Measurements from ENCODE around the gene FSD1.

The FSD1 gene

DNA sequence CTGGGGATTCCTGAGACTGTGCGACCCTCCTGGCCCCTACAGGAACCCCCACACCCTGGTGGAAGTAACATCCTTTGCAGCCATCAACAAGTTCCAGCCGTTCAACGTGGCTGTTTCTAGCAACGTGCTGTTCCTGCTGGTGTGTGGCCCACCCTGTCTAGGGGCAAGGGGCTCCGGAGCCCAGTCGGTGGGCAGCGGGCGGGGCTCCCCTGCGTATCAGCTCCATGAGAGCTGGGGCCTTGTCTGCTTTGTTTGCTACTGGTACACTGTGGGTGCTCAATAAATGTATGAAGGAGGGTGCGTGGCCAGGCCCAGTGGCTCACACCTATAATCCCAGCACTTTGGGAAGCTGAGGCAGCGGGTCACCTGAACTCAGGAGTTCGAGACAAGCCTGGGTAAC lies 49.9 kb downstream of the FSD1 start:
- Histone ChIP-seq H3K9ac (ENCODE audit: low read length) (no peak overlapping the region), H4K20me1 (ENCODE audit: insufficient read depth, low read length) (no peaks in the 10 kb centered on the region), H3K4me3 (ENCODE audit: low read depth, low read length, poor library complexity, severe bottlenecking) (no peak overlapping the region), H3K4me2 (ENCODE audit: low read length) (no peak overlapping the region), H3K9me3 (ENCODE audit: low read length) (no peaks in the 10 kb centered on the region), H2AFZ (ENCODE audit: low read length) (no peak overlapping the region), H3K4me1 (ENCODE audit: insufficient read depth, low read length, severe bottlenecking) (no peaks in the 10 kb centered on the region), H3K36me3 (ENCODE audit: insufficient read depth, low read length) (peaks cover 9% of the 10 kb centered on the region), H3K27ac (ENCODE audit: low read depth, low read length, poor library complexity, severe bottlenecking) (no peak overlapping the region), H3K9me2 (ENCODE audit: low read depth, low read length) (no peaks in the 10 kb centered on the region), H3K79me2 (ENCODE audit: insufficient read depth, low read length) (no peaks in the 10 kb centered on the region), H3F3A (ENCODE audit: insufficient read depth, low read length) (no peaks in the 10 kb centered on the region), H3K27me3 (ENCODE audit: insufficient read depth, low read length) (no peaks in the 10 kb centered on the region)
- TF ChIP-seq, protein P1, sequence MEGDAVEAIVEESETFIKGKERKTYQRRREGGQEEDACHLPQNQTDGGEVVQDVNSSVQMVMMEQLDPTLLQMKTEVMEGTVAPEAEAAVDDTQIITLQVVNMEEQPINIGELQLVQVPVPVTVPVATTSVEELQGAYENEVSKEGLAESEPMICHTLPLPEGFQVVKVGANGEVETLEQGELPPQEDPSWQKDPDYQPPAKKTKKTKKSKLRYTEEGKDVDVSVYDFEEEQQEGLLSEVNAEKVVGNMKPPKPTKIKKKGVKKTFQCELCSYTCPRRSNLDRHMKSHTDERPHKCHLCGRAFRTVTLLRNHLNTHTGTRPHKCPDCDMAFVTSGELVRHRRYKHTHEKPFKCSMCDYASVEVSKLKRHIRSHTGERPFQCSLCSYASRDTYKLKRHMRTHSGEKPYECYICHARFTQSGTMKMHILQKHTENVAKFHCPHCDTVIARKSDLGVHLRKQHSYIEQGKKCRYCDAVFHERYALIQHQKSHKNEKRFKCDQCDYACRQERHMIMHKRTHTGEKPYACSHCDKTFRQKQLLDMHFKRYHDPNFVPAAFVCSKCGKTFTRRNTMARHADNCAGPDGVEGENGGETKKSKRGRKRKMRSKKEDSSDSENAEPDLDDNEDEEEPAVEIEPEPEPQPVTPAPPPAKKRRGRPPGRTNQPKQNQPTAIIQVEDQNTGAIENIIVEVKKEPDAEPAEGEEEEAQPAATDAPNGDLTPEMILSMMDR (IDR thresholded peaks at IDR 0.05; ENCODE audit: low read length), result no peak

DNA sequence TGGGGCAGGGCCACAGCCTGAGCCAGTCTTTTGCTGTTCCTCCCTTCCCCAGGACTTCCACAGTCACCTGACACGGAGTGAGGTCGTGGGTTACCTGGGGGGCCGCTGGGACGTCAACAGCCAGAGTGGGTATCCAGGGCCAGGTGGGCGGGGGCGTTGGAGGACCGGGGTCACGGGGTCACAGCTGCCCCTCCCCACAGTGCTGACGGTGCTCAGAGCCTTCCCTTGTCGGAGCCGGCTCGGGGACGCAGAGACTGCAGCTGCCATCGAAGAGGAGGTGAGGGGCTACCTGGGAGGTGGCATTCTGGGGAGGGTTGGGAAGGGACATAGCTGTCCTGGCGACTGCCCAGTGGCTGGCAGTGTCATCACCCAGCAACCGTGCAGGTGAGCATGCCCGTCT lies 50.5 kb downstream of the FSD1 start:
- Histone ChIP-seq H3K27ac (ENCODE audit: low read depth, low read length, poor library complexity, severe bottlenecking) (no peak overlapping the region), H2AFZ (ENCODE audit: low read length) (no peak overlapping the region), H3F3A (ENCODE audit: insufficient read depth, low read length) (no peaks in the 10 kb centered on the region), H3K36me3 (ENCODE audit: insufficient read depth, low read length) (peaks cover 16% of the 10 kb centered on the region), H4K20me1 (ENCODE audit: insufficient read depth, low read length) (no peaks in the 10 kb centered on the region), H3K79me2 (ENCODE audit: insufficient read depth, low read length) (no peaks in the 10 kb centered on the region), H3K4me2 (ENCODE audit: low read length) (no peak overlapping the region), H3K9me3 (ENCODE audit: low read length) (no peaks in the 10 kb centered on the region), H3K9me2 (ENCODE audit: low read depth, low read length) (no peaks in the 10 kb centered on the region), H3K4me3 (ENCODE audit: low read depth, low read length, poor library complexity, severe bottlenecking) (no peak overlapping the region), H3K9ac (ENCODE audit: low read length) (no peak overlapping the region), H3K4me1 (ENCODE audit: insufficient read depth, low read length, severe bottlenecking) (no peaks in the 10 kb centered on the region), H3K27me3 (ENCODE audit: insufficient read depth, low read length) (no peaks in the 10 kb centered on the region)
- TF ChIP-seq EZH2 (IDR thresholded peaks at IDR 0.05; ENCODE audit: borderline replicate concordance, low read length), result no peak
- TF ChIP-seq, protein P1 (IDR thresholded peaks at IDR 0.05; ENCODE audit: low read length), result no peak

DNA sequence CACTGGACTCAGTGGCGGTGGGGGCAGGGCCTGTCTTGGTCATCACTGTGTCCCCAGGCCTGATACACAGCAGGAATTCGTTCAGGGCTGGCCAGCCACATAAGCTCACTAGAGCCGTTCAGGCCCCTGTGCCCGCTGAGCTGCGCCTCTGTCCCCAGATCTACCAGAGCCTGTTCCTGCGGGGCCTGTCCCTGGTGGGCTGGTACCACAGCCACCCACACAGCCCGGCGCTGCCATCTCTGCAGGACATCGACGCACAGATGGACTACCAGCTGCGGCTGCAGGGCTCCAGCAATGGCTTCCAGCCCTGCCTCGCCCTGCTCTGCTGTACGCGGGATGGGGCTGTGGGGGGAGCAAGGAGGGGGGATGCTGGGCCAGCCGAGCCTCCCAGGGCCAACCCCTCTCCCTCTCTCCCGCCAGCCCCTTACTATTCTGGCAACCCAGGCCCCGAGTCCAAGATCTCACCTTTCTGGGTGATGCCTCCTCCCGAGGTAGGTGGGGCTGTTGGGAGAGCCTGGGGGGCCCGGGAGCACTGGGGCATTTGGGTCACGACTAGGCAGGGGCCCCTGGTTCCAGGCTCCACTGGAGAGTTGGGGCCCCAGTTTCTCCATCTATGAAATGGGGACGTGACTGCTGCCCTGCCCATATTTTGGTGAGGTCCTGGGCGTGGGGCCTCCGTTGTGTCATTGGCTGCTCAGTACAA lies 52.8 kb downstream of the FSD1 start:
- TF ChIP-seq, protein P1 (IDR thresholded peaks at IDR 0.05; ENCODE audit: low read length), result no peak
- TF ChIP-seq EZH2 (IDR thresholded peaks at IDR 0.05; ENCODE audit: borderline replicate concordance, low read length), result no peak
- Histone ChIP-seq H3K4me3 (ENCODE audit: low read depth, low read length, poor library complexity, severe bottlenecking) (no peak overlapping the region), H3K9me3 (ENCODE audit: low read length) (no peaks in the 10 kb centered on the region), H3F3A (ENCODE audit: insufficient read depth, low read length) (no peaks in the 10 kb centered on the region), H3K4me2 (ENCODE audit: low read length) (no peak overlapping the region), H3K36me3 (ENCODE audit: insufficient read depth, low read length) (peaks cover 34% of the 10 kb centered on the region), H3K79me2 (ENCODE audit: insufficient read depth, low read length) (no peaks in the 10 kb centered on the region), H3K27me3 (ENCODE audit: insufficient read depth, low read length) (no peaks in the 10 kb centered on the region), H3K9ac (ENCODE audit: low read length) (no peak overlapping the region), H3K4me1 (ENCODE audit: insufficient read depth, low read length, severe bottlenecking) (no peaks in the 10 kb centered on the region), H2AFZ (ENCODE audit: low read length) (no peak overlapping the region), H3K27ac (ENCODE audit: low read depth, low read length, poor library complexity, severe bottlenecking) (no peak overlapping the region), H3K9me2 (ENCODE audit: low read depth, low read length) (no peaks in the 10 kb centered on the region), H4K20me1 (ENCODE audit: insufficient read depth, low read length) (no peaks in the 10 kb centered on the region)

All from OCI-LY1 (cell line).